Stimulated activated CD8-positive, alpha-beta memory T cell treated with anti-CD3 and anti-CD28 coated beads, Interleukin-15, amount 100 ng/mL, for 48 hours (primary cell): Measurements from ENCODE around the gene DEFB128.
"Not testable (repeated sequence)": the region's sequence is repeated elsewhere in the genome, so short reads cannot be mapped to it uniquely, and the experiment has no call there.

ENCODE experiments used
- DNase-seq, 2 donors: peaks; one replicate each; pipeline ENCODE4 v3.0.0-alpha.2; 2020; ENCODE audit warnings: low read depth in 2 of 2

DEFB128 gene

GRCh38 chr20:189611-190010, at the start of gene DEFB128:
DEFB128 (minus strand) TSS chr20:189711; CDS start chr20:189623, 88 bp downstream.
- DNase-seq: no peak

GRCh38 chr20:237929-238328, 48.4 kb upstream of the DEFB128 start:
- DNase-seq: no peak

- peak; percentile 3 to 4 for DNase-seq
Observed at GRCh38 chr20:237489-237888, 48.0 kb upstream of the DEFB128 start.

DNA sequence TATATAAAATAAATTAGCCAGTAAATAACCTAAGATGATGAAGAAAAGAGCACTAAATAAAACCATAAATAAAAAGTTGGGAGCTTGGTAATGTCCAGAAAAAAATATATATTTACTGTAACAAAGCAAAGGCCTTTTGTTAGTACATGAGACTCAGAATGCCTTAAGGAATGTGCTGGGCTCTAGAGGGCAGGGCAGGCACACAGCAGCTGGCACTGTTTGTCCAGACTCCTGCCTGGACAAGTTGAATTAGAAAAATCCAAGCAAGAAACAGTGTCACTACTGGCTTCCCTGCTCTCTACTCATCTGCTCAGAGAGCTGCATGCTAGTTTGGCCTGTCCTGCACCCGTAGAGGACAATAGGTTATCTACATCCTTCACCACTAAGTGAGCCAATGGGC, 46.4 kb upstream of the DEFB128 start:
- DNase-seq: no peak

DNA sequence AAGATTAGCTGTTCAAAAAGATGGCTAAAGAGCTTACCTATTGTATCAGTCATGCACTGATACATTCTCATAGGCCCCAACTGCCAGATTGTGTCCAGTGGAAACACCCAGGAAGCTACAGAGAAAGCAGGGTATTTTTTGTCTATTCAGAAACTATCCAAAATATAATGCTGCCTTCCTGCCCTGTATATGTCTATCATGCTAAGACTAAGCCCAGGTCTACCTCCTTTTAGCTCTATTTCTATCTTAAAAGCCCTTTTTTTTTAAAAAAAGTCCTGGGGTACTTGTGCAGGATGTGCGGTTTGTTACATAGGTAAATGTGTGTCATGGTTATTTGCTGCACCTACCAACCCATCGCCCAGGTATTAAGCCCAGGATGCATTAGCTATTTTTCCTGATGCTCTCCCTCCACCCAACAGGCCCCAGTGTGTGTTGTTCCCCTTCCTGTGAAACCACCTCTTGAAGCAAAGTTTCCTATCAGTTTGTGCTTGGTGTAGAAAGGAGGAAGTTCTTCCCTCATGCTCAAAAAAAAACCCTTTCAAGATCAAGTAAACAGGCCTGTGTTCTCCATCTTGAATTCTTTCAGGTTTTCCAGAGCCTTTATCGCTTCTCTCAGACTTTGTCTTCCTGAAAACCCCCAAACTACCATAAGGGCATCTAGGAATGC, 38.1 kb upstream of the DEFB128 start:
- no peak for DNase-seq

GRCh38 chr20:226958-227357, 37.4 kb upstream of the DEFB128 start, which contains the start of gene DEFB129:
DEFB129 (plus strand) TSS chr20:227258; CDS start chr20:227289, 31 bp downstream.
- DNase-seq: no peak

- DNase-seq: not testable (repeated sequence)
Observed at GRCh38 chr20:225879-226278, 36.4 kb upstream of the DEFB128 start.

DNA sequence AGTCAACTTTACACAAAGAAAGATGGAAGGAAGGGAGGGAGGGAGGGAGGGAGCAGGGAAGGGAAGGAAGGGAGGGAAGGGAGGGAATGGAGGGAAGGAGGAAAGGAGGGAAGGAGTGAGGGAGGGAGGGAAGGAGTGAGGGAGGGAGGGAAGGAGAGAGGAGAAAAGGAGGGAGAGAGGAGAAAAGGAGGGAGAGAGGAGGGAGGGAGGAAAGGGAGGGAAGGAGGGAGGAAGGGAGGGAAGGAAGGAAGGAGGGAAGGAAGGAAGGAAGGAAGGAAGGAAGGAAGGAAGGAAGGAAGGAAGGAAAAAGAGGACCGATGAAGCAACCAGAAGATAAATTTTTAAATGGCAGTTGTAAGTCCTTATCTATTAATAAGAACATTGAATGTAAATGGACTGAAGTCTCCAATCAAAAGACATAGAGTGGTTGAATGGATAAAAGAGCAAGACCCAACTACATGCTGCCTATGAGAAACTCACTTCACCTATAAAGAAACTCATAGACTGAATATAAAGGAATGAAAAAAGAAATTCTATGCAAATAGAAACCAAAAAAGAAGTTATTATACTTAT, 31.8 kb upstream of the DEFB128 start:
- DNase-seq: no peak

GRCh38 chr20:219290-220115, 30.0 kb upstream of the DEFB128 start:
- DNase-seq: no peak

GRCh38 chr20:217266-217665, 27.8 kb upstream of the DEFB128 start:
- DNase-seq: no peak

DNA sequence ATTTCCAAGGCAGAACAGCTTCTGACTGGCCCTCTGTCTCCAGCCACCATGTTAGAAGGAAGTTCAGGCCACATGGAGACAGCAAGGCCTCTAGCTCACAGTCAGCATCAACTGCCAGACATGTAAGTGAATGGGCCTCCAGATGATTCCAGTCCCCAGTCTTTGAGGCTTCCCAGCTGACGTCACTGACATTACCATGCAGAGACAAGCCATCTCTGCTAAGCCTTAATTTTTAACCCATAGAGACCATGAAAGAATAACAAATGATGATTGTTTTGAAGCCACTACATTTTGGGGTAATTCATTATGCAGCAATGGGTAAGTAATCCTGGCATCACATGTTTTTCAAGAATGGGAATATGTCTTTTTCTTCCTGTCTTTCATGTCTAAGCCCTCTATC, 26.3 kb upstream of the DEFB128 start:
- no peak for DNase-seq

DNA sequence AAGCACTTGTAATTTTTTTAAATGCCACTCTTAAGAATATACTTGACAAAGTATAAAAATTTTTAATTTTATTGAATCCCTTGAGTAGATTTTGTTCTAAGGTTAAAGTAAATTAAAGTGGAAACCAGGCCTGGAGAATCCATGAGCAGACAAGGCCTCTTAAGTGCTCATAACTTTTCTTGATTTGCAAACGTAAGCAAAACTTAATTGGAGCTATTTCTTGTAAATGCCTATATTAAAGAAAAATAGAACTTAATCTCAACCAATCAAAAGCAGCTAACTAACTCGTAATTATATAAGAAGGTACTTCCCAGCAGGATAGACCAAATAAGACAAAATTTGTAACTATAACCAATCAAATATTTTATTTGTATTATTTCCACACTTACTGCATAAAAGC, 24.9 kb upstream of the DEFB128 start:
- DNase-seq: no peak

DNA sequence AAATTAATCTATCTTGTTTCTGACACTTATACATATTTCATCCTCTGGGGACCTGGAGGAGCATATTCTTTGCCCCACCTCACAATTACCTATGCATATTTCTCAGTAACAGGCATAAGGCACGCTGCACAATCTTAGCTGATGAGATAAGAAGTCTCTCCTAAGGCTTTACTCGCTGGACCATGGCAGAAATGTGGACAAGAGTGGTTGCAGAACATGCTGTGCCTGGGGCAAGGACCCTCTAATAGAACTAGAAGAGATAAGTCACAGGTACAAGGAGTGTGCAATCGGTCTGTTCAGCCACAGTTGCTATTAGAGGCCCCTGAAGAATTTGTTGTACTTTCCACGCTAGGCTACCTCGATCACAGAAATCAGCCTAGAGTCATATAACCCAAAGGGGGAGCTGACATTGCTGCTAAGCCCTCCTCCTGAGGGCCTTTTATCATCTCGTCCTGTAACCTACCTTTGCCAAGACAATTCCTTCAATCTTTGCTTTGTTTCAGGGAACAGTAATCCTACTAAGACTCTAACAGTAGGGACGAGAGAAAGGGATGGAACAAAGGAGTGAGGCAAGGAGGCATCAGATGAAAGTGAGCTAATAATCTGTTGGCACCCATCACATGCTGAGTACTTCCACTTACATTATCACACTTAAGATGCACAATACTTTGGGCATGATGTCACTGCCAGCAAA, 21.4 kb upstream of the DEFB128 start:
- DNase-seq: no peak

DNA sequence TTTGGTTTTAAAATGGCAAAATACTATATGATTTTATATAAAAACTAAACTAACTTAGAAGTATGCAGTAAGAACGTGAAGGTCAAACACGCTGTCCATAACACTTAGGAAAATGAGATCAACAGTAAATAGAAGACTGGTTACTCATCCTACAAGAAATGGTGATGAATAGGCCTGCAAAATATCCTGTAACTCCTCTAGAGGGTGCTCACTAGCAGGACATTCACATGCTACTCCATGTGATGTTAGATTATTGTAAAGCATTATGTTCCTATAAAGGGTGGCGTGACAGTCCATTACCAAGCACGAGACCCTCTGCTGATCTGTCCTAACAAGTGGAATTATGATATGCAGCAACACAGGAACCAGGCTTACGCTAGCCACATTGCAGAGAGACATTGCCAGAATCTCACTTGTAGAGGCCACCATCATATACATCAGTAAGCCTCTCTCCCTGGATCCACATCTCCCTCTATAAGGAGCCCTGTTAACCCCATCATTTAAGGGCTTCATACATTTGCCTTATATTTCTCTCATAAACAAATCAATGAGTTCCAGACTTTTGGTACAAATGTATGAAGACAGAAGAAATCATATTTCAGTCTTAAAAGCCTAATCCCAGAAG, 19.5 kb upstream of the DEFB128 start:
- no peak for DNase-seq

DNA sequence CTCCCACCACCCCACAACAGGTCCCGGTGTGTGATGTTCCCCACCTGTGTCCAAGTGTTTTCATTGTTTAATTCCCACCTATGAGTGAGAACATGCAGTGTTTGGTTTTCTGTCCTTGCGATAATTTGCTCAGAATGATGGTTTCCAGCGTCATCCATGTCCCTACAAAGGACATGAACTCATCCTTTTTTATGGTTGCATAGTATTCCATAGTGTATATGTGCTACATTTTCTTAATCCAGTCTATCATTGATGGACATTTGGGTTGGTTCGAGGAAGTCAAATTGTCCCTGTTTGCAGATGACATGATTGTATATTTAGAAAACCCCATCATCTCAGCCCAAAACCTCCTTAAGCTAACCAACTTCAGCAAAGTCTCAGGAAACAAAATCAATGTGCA, 14.1 kb upstream of the DEFB128 start:
- DNase-seq: not testable (repeated sequence)

DNA sequence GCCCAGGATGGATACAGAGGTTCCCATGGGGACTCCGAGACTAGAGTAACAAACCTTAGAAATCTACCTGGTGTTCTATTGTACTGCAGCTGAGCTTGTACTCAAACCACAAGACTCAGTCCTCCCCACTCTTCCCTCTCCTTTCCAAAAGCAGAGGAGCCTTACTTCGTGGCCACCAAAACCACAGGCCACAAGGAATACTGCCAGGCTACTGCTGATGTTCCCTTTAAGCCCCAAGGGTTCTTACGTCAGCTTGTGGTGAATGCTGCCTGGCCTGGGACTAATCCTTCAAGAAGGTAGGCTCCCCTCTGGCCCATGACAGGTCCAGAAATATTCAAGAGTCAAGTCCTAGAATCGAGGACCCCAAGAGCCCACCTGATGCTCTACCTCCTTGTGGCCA, 10.5 kb upstream of the DEFB128 start:
- DNase-seq: no peak

DNA sequence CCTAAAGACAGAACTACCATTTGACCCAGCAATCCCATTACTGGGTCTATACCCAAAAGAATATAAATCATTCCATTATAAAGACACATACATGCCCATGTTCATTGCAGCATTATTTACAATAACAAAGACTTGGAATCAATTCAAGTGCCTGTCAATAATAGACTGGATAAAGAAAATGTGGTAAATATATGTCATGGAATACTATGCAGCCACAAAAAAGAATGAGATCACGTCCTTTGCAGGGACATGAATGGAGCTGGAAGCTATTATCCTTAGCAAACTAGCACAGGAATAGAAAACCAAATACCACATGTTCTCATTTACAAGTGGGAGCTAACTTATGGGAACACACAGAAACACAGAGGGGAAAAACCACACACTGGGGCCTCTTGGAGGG, 8.7 kb upstream of the DEFB128 start:
- DNase-seq: no peak

DNA sequence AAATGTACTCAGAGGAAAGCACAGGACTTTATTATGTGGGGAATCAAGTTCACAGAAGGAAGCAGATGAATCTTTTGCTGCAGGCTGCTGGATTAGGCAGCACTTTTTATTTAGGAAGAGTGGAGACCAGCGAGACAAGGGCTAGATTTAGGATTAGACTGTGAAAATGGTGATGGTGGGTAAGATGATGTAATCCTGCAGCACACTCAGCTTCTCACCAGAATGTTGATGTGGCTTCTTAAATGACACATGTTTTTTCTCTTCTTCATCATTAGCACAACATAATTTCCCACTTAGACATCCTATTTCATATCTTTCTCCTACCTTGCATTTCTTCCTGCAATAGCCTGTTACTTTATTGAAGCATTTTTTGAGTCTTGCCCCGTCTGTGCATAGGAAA, 1.8 kb downstream of the DEFB128 start:
- no peak for DNase-seq

GRCh38 chr20:184288-184687, 5.2 kb downstream of the DEFB128 start:
- no peak for DNase-seq

GRCh38 chr20:168876-169275, 20.6 kb downstream of the DEFB128 start:
- no peak for DNase-seq

- DNase-seq: no peak
Observed at GRCh38 chr20:164618-165017, 24.9 kb downstream of the DEFB128 start.

DNA sequence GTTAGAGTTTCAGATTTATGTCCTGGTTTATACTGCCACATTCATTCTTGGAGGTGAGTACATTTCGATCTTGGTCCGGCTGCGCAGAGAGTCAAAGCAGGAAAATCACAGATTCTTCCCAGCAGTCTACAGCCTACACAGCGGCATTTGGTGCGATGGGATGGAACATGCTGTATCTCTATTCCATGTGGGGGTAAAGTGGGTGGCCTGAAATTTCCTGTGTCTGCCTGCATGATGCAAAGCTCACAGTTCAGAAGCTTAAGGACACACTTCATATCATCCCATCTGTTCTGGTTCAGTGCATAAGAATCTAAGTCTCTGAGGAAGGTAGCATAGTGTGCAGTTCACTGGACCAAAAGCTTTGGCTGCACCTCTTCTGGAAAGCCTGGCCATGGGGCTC, 32.4 kb downstream of the DEFB128 start, which contains the start of gene DEFB127:
Gene DEFB127 (plus strand): TSS at position 301 of the 400 bp plus-strand sequence. CDS start 91 bp downstream, at position 392.
- no peak for DNase-seq
